A204.1 (cell line): ENCODE data around the gene RTL3.
"Not testable (repeated sequence)": the region's sequence is repeated elsewhere in the genome, so short reads cannot be mapped to it uniquely, and the experiment has no call there.

ENCODE experiments used
- FAIRE-seq: peaks from 2 replicates; lab custom pipeline; 2012; peaks lifted over from hg19 to GRCh38; lab: Jason Lieb, UNC

Gene RTL3

GRCh38 chrX:78658845-78659744 is at the start of gene RTL3:
TSS of gene RTL3 (minus strand) at chrX:78659328. CDS start at chrX:78658420, 908 bp downstream.
- no peak for FAIRE-seq

- no peak for FAIRE-seq
Measured at GRCh38 chrX:78708816-78709215, 49.7 kb upstream of the RTL3 start.

- no peak for FAIRE-seq
Measured at GRCh38 chrX:78708262-78708661, 49.1 kb upstream of the RTL3 start.

- no peak for FAIRE-seq
Measured at GRCh38 chrX:78706071-78706470, 46.9 kb upstream of the RTL3 start.

- no peak for FAIRE-seq
Measured at GRCh38 chrX:78693536-78693935, 34.4 kb upstream of the RTL3 start.

- FAIRE-seq: no peak
Measured at GRCh38 chrX:78693012-78693411, 33.9 kb upstream of the RTL3 start.

GRCh38 chrX:78687586-78687985 is 28.5 kb upstream of the RTL3 start:
- FAIRE-seq: no peak

GRCh38 chrX:78673246-78673645 is 14.1 kb upstream of the RTL3 start:
- no peak for FAIRE-seq

- no peak for FAIRE-seq
Measured at GRCh38 chrX:78665342-78665741, 6.2 kb upstream of the RTL3 start.

GRCh38 chrX:78661836-78662235 is 2.7 kb upstream of the RTL3 start:
- no peak for FAIRE-seq

GRCh38 chrX:78659955-78660354 is 827 bp upstream of the RTL3 start:
- FAIRE-seq: no peak

- FAIRE-seq: no peak
Measured at GRCh38 chrX:78658414-78658813, 714 bp downstream of the RTL3 start.

GRCh38 chrX:78655642-78656041 is 3.5 kb downstream of the RTL3 start:
- no peak for FAIRE-seq

GRCh38 chrX:78653118-78653822 is 5.9 kb downstream of the RTL3 start:
- FAIRE-seq: no peak

- no peak for FAIRE-seq
Measured at GRCh38 chrX:78650906-78651437, 8.2 kb downstream of the RTL3 start.

- no peak for FAIRE-seq
Measured at GRCh38 chrX:78643874-78644273, 15.3 kb downstream of the RTL3 start.

- no peak for FAIRE-seq
Measured at GRCh38 chrX:78643096-78643495, 16.0 kb downstream of the RTL3 start.

- not testable (repeated sequence) for FAIRE-seq
Measured at GRCh38 chrX:78636096-78636495, 23.0 kb downstream of the RTL3 start.

GRCh38 chrX:78624962-78625909 is 33.9 kb downstream of the RTL3 start:
- no peak for FAIRE-seq

- FAIRE-seq: no peak
Measured at GRCh38 chrX:78624426-78624825, 34.7 kb downstream of the RTL3 start.

GRCh38 chrX:78622831-78623230 is 36.3 kb downstream of the RTL3 start:
- no peak for FAIRE-seq

GRCh38 chrX:78619834-78620233 is 39.3 kb downstream of the RTL3 start:
- no peak for FAIRE-seq
